NT2/D1 (cell line): Measurements from ENCODE around the gene GCN1.

Experiments
- DNase-seq: peaks from one replicate; pipeline ENCODE4 v3.0.0-alpha.2; 2011; ENCODE audit warnings: low read depth, low spot score
- H3K27me3 ChIP-seq: 2 replicates; pipeline ENCODE4 v1.6.0; 2011; ENCODE audit warnings: mild to moderate bottlenecking; ENCODE audit not compliant: insufficient read length, insufficient read depth
- H3K36me3 ChIP-seq: 2 replicates; pipeline ENCODE4 v1.6.1; 2011; ENCODE audit warnings: mild to moderate bottlenecking, low read length, mixed read lengths; ENCODE audit not compliant: insufficient read depth, insufficient read length
- H3K4me1 ChIP-seq: 2 replicates; pipeline ENCODE4 v1.5.1; 2011; ENCODE audit not compliant: insufficient read depth, insufficient read length
- H3K4me3 ChIP-seq: 2 replicates; pipeline ENCODE4 v1.5.1; 2011; ENCODE audit warnings: low read depth; ENCODE audit not compliant: insufficient read length
- H3K9ac ChIP-seq: 2 replicates; pipeline ENCODE4 v1.6.0; 2011; ENCODE audit warnings: low read depth; ENCODE audit not compliant: insufficient read length
- H3K9me3 ChIP-seq: 2 replicates; pipeline ENCODE4 v1.5.1; 2011; ENCODE audit warnings: mild to moderate bottlenecking, low read length; ENCODE audit not compliant: insufficient read depth
- SUZ12 ChIP-seq: IDR thresholded peaks from 2 replicates; pipeline ENCODE4 v1.6.1; 2011; ENCODE audit not compliant: insufficient read length, insufficient read depth; ENCODE audit errors: extremely low read depth
- YY1 ChIP-seq: IDR thresholded peaks from 2 replicates; pipeline ENCODE4 v1.6.1; 2011; ENCODE audit not compliant: insufficient read length, insufficient read depth
- ZNF274 ChIP-seq: IDR thresholded peaks from 2 replicates; pipeline ENCODE4 v1.6.1; 2011; ENCODE audit warnings: mild to moderate bottlenecking, low read depth, low read length

GCN1 gene

GRCh38 chr12:120140603-120141002 is 53.9 kb downstream of the GCN1 start:
- no peaks in the 10 kb centered on the region for H3K9me3 ChIP-seq
- DNase-seq = no peak
- H3K9ac ChIP-seq = no peak overlapping the region
- no peaks in the 10 kb centered on the region for H3K4me1 ChIP-seq
- TF ChIP-seq SUZ12 (no peak), ZNF274 (no peak), YY1 (no peak)
- H3K4me3 ChIP-seq = no peak overlapping the region
- H3K36me3 ChIP-seq = peaks cover 97% of the 10 kb centered on the region
- no peaks in the 10 kb centered on the region for H3K27me3 ChIP-seq

DNA sequence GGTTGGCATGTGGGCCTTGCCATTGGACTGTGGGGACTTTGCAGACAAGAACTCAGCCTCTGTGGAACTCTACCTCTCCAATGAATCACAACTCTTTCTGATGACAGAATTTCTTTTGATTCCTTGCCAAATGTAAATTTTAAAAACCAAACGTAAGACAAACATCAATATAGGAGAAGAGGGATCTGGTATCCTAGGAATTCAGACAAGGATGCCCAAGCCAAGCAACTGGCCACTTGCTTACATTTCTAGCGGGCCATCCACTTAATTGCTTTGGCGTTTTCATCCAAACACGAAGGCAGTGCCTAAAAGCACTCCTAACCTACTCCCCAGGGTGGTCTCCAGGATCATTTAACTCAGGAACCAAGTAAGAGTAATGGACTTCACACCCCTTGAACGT is 54.6 kb downstream of the GCN1 start:
- Histone ChIP-seq H3K36me3 (peaks cover 95% of the 10 kb centered on the region), H3K4me1 (no peaks in the 10 kb centered on the region), H3K9me3 (no peaks in the 10 kb centered on the region), H3K9ac (no peak overlapping the region), H3K4me3 (no peak overlapping the region), H3K27me3 (no peaks in the 10 kb centered on the region)
- no peak for TF ChIP-seq SUZ12
- no peak for TF ChIP-seq YY1
- no peak for TF ChIP-seq ZNF274
- no peak for DNase-seq

- H3K9ac ChIP-seq = no peak overlapping the region
- H3K27me3 ChIP-seq = no peaks in the 10 kb centered on the region
- no peaks in the 10 kb centered on the region for H3K4me1 ChIP-seq
- no peaks in the 10 kb centered on the region for H3K9me3 ChIP-seq
- no peak for TF ChIP-seq ZNF274
- no peak for DNase-seq
- H3K36me3 ChIP-seq = peaks cover 95% of the 10 kb centered on the region
- no peak overlapping the region for H3K4me3 ChIP-seq
Measured at GRCh38 chr12:120138366-120138765, 56.1 kb downstream of the GCN1 start.

DNA sequence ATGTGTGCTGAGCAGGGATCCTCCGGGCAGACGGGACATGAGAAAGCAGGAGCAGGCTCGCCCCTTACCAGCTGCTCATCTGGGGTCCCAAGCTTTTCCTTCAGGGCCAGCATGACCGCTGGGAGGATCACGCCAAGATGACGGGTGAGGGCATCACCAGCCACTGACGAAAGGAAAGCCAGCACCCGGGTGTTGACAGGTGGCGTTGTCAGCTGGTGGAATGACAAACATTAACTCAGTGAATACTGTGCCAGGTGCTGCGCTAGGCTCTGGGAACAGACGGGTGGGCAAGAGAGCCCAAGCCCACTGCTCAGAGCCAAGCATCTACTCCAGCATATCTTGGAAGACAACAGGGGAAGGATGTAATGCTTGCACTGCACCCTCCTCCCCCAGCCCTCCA is 56.7 kb downstream of the GCN1 start:
- H3K27me3 ChIP-seq = no peaks in the 10 kb centered on the region
- H3K9ac ChIP-seq = no peak overlapping the region
- no peaks in the 10 kb centered on the region for H3K4me1 ChIP-seq
- no peaks in the 10 kb centered on the region for H3K9me3 ChIP-seq
- peaks cover 97% of the 10 kb centered on the region for H3K36me3 ChIP-seq
- TF ChIP-seq SUZ12 (no peak), ZNF274 (no peak), YY1 (no peak)
- no peak overlapping the region for H3K4me3 ChIP-seq
- no peak for DNase-seq

- no peak overlapping the region for H3K9ac ChIP-seq
- H3K4me1 ChIP-seq = no peaks in the 10 kb centered on the region
- no peaks in the 10 kb centered on the region for H3K27me3 ChIP-seq
- no peak for TF ChIP-seq YY1
- TF ChIP-seq ZNF274 = no peak
- no peak for TF ChIP-seq SUZ12
- DNase-seq = no peak
- H3K9me3 ChIP-seq = no peaks in the 10 kb centered on the region
- H3K4me3 ChIP-seq = no peak overlapping the region
- peaks cover 98% of the 10 kb centered on the region for H3K36me3 ChIP-seq
Measured at GRCh38 chr12:120136093-120136770, 58.3 kb downstream of the GCN1 start.

DNA sequence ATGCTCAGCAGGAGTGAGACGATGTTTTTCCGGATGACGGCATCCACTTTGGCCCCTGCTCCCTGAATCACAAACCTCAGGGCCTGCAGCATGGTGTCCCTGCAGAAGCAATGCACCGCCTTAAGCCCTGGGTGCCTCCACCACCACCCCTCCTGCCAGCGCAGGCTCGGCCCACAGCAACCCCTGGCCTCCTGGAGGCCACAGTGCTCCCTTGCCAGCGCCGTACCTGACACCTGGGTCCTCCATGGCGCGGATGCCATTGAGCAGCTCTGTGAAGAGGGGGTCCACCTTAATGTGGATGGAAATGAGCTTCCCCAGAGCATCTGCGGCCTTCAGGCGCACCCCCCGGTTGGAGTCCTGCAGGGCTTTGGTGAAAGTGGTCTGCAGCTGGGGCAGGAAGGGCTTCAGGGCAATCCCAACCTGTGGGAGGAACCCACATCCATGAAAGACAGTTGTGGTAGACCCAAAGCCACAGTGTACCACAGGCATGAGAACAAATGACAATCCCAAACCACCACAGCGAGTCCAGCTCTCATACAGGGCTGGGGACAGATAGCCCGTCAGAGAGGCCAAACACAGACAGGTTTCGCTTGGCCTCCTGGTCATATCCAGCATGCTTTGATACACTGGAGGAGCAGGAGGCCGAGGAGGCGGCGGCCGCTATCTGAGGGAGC is 60.1 kb downstream of the GCN1 start:
- no peaks in the 10 kb centered on the region for H3K9me3 ChIP-seq
- H3K27me3 ChIP-seq = no peaks in the 10 kb centered on the region
- H3K4me3 ChIP-seq = no peak overlapping the region
- no peak for DNase-seq
- no peak for TF ChIP-seq YY1
- no peak for TF ChIP-seq SUZ12
- no peak for TF ChIP-seq ZNF274
- H3K4me1 ChIP-seq = no peaks in the 10 kb centered on the region
- H3K36me3 ChIP-seq = peaks cover 98% of the 10 kb centered on the region
- H3K9ac ChIP-seq = no peak overlapping the region

DNA sequence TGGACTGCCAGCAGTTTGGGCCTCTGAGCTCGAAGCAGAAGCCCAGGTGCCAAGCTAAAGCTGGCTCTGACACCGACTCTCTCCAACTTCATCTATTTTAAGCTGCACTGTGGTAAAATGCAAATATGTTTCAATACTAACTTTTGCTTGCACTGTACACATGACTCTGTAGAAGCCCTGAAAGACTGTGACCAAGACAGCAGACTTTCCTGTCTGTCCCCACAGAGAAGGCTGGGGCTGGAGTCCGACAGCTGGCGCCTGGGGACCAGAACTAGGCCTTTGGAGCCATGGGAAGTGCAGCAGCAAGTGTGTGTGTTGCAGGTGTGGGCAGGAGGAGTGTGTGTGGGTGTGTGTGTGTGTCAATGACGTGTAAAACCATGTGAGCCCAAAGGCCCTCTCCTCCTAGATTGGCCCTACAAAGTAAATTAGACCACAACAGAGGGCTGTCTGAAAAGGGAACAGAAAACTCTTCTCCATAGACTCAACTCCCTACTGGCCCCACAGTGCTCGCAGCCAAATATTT is 61.6 kb downstream of the GCN1 start:
- no peak for TF ChIP-seq YY1
- TF ChIP-seq ZNF274 = no peak
- no peak for TF ChIP-seq SUZ12
- no peak for DNase-seq
- no peaks in the 10 kb centered on the region for H3K9me3 ChIP-seq
- H3K9ac ChIP-seq = no peak overlapping the region
- H3K4me1 ChIP-seq = no peaks in the 10 kb centered on the region
- peaks cover 98% of the 10 kb centered on the region for H3K36me3 ChIP-seq
- no peak overlapping the region for H3K4me3 ChIP-seq
- no peaks in the 10 kb centered on the region for H3K27me3 ChIP-seq
